HG02642 (cell line): Measurements from ENCODE around the gene CDH22.

Experiments used
- ATAC-seq: cut with Tn5 transposase; IDR thresholded peaks from one replicate; pipeline ENCODE4 v1.9.1; 2021; ENCODE audit warnings: mild to moderate bottlenecking; ENCODE audit not compliant: unreplicated experiment, poor library complexity

Gene CDH22

GRCh38 chr20:46303176-46303956 lies 4.9 kb downstream of the CDH22 start:
- ATAC-seq = no peak

GRCh38 chr20:46302106-46302505 lies 6.2 kb downstream of the CDH22 start:
- ATAC-seq = no peak

DNA sequence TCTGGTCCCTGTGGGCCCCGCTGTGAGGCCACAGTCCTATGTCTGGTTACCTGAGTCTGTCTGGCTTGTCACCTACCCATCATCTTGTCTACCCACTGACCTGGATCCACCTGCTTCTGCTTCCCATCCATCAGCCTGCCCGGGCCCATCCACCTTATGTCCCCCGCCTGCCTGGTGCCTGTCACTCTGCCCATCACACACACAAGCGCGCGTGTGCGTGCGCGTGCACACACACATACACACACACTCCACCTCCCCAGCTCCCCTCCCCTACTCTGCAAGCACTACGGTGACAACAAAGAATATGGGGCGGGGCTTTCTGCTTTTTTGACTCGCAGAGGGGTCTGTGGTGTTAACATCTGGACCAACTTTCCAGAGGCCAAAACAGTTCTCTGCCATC lies 8.0 kb downstream of the CDH22 start:
- ATAC-seq = no peak

- ATAC-seq = no peak
Measured at GRCh38 chr20:46299078-46299477, 9.2 kb downstream of the CDH22 start.

- no peak for ATAC-seq
Measured at GRCh38 chr20:46298374-46298773, 9.9 kb downstream of the CDH22 start.

- no peak for ATAC-seq
Measured at GRCh38 chr20:46296526-46297250, 11.6 kb downstream of the CDH22 start.

DNA sequence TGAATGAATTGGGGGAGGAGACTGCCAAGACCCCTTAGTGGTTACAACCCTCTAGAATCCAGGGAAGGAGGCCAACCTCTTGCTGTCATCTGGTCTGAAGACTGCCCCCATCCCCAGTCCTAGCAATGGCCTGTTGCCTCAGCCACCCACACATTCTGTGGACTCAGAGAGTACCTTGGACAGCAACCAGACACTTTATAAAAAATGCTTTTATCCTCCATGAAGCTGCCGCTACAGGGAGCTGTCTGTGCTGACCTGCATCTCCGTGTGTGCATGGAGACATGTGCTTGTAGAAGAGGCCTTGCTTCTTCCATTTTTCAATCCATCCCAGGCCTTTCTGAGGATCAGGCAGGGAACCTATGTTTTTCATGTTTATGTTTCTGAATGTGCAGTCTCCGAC lies 15.2 kb downstream of the CDH22 start:
- no peak for ATAC-seq

DNA sequence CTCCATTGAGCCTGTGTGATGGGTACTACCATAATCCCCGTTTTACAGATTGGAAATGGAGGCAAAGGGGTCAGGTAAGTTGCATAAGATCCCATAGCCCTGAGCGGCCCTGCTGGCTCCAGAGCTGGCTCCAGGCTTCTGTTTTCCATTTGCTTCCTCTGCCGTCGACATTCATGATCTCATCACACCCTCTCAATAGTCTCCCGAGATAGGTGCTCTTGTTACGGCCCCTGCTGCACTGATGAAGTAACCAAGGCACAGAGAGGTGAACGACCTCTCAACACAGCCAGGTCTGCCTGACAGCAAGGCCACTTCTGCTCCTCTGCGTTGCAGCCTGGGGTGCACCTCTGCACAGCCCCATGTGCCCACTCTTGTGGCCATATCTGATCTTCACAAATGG lies 16.9 kb downstream of the CDH22 start:
- ATAC-seq = no peak

DNA sequence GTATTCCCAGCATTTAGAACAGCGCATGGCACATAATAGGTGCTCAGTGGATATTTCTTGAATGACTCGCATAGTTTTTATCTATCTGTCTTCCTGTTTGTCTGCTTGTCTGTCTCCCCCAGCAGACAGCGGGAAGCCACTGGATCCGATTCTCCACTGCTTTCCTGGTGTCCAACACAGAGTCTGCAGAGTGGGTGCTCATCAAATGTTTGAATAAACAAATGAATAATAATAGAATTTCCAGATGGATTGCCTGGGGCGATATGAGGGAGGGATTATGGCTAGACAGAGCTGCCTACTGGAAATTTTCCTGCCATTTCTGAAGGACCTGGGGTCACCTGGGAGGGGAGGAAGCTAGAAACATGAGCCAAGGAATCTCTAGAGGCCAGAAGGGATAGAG lies 18.9 kb downstream of the CDH22 start:
- no peak for ATAC-seq

- ATAC-seq = no peak
Measured at GRCh38 chr20:46286977-46287376, 21.3 kb downstream of the CDH22 start.

DNA sequence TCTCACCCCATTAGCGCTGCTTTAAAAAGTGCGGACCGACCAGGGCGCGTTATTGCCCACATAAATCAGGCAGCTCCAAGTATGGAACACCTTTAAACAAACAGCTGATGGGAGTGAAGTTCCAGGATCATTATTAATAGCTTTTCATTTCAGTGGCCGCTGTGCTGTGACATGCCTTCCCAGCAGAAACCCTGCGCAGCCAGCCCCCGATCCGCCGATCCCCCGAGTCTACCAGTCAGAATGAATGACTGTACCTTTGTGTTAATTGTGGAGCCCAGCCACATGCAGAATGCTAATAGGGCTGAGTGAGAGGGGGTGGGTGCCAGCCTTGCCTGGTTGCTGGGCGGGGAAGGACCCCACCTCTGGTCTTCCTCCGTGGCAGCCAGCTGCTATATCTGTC lies 21.9 kb downstream of the CDH22 start:
- ATAC-seq = no peak

GRCh38 chr20:46285740-46286139 lies 22.6 kb downstream of the CDH22 start:
- no peak for ATAC-seq

GRCh38 chr20:46285072-46285471 lies 23.2 kb downstream of the CDH22 start:
- ATAC-seq = no peak

DNA sequence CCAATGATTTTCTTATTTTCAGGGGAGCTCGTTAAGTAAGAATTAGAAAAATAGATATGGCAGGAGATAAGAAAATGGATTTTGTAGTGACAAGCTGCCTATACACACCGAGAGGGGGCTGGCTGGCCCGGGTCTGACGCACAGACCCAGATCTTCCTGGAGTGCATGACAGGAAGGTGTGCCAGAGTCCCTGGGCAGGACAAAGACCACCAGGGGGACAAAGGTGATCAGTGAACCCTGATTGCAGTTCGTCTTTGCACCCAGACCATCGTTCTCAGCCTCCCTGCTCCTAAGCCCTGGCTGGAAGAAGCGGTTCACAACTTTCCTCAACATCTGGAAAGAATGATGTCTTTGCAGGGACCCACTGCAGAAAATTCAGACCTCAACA lies 24.3 kb downstream of the CDH22 start:
- no peak for ATAC-seq

- ATAC-seq = no peak
Measured at GRCh38 chr20:46283426-46284039, 24.8 kb downstream of the CDH22 start.

- no peak for ATAC-seq
Measured at GRCh38 chr20:46282669-46283068, 25.6 kb downstream of the CDH22 start.

DNA sequence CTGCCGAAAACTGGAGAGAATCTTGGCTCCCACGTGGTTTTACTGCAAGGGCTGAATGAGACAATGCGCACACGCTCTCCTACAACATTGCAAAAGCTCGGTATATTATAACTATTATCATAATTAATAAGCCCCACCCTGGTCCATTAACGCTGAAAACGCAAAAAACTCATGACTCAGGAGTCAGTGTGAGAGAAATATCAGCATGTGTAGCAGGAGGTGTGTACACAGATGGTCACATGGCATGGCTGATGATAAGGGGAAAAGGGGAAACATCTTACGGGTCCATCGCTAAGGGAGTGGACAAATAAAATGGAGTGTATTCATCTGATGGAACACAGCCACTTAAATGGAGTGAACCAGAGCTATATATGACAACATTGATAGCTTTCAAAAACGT lies 29.2 kb downstream of the CDH22 start:
- no peak for ATAC-seq

GRCh38 chr20:46277602-46278001 lies 30.7 kb downstream of the CDH22 start:
- no peak for ATAC-seq

GRCh38 chr20:46276531-46276930 lies 31.8 kb downstream of the CDH22 start:
- no peak for ATAC-seq

DNA sequence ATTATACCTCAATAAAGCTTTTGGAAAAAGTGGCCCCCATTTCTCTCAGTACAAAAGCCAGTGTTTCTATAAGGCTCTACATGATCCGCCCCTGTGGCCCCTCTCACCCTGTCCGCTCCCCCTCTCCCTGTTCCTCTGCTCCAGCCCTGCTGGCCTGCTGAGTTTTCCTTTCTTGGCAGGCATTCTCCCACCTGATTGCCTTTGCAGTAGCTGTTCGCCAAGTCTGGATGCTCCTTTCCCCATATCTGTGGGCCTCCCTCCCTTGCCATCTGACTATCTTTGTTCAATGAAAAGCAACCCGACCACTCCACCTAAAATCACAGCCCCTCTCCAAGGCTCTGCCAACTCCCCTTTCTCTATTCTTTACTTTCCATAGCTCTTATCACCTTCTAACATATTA lies 33.2 kb downstream of the CDH22 start:
- no peak for ATAC-seq

DNA sequence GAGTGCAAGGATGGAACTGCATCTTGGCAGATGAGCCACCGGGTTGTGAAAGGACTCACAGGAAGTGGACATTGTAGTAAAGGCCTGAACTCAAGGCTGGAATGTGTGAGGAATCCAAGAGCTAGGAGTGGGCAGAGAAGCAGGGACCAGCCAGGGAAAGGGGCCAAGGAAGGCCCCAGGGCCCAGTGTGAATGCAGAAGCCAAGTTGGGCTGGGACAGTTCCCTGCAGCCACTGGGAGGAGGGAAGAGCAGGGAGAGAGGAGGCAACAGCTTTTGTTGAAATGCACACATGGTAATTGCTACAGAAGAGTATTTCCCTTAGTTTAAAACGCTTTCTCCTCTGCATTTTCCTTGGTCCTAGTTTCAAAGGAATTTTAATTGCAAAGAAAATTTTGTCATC lies 34.6 kb downstream of the CDH22 start:
- ATAC-seq = no peak
